ENCODE measurements around the gene TMEM221. TPM values are rescaled to one million over a fixed set of nuclear protein-coding genes. Genes with fewer than 3 reads are reported as not detected.

Gene TMEM221
- total and polyA plus RNA-seq, 9 of the 15 experiments (the other 6 are each of a cell fraction or from before 2014, with no cell fraction given) = 0.06 to 0.35 TPM; not detected in 7

DNA sequence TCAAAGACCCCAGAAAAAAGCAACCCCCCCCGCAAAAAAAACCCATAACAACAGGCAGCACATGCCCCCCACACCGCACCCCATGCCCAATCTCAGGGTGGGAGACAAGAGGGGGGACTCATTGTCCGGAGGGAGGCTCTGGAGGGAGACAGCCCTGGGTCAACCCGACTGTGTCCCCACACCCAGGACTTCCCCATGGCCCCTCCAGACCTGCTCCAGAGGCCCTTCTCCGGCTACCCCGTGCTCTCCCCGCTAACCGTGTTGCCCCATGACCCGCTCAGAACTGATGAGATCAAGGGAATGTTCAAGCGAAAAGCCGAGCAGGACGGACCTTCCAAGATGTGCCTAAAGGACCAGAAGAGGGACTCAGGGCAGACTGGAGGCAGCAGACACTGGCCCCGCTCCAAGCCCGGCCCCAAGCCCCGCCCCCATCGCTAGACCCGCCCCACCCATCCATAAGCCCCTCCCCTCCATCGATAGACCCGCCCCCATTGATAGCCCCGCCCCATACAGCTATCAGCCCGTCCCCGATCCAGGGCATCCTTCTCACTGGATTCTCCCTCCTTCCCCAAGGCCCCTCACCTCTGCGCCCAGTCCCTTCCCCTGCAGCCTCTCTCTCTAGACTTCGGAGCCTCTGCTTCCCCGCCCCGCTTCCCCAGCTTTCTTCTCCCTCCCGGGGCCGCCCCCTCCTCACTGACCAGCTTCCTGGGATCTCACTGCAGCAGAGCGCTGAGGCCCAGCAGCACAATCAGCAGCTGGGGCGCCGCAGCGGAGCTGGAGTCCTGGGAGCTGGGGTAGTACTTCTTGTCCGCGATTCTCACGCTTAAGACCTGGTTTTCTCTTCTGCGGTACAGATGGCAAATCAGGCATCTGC lies 45.2 kb downstream of the TMEM221 start:
- ChIA-PET CTCF (ENCODE audit: low intra/inter-chr PET ratio) (no interaction called here), POLR2A (interaction anchor here (0.5 to 1.0 kb wide), 4 partner anchors 16 to 924 kb away, joined by 3 read pairs; partner anchors contain the start of gene MVB12A)
- peak; percentile 62 for ATAC-seq
- Histone ChIP-seq H3K27ac (ENCODE audit: extremely low read depth, low read depth, low read length) (peak overlapping the region; percentile 69; the same call in 2 of the 3 replicates), H3K36me3 (ENCODE audit: control insufficient read depth, insufficient read depth, low read length) (peaks cover 34% of the 10 kb centered on the region; the same call in 2 of the 3 replicates), H2AFZ (ENCODE audit: low read depth, low read length) (no peak overlapping the region), H3K27me3 (ENCODE audit: control insufficient read depth in 2 of 2, insufficient read depth in 2 of 2, low read length in 2 of 2) (no peaks in the 10 kb centered on the region), H3K4me3 (peak overlapping the region; percentile 53), H3K9me1 (ENCODE audit: control insufficient read depth, insufficient read depth, low read length) (no peaks in the 10 kb centered on the region), H3K79me2 (ENCODE audit: control insufficient read depth, insufficient read depth, low read length) (peaks cover 62% of the 10 kb centered on the region), H3K9me3 (replicated peaks; ENCODE audit: control insufficient read depth, insufficient read depth, low read depth, low read length) (no peaks in the 10 kb centered on the region), H3K4me2 (ENCODE audit: insufficient read depth, low read length) (peak overlapping the region; percentile 92), H3K9ac (ENCODE audit: insufficient read depth in 1 of 2, low read depth in 2 of 2, low read length in 2 of 2) (peak overlapping the region; percentile 41 to 93; a peak in 3 of 4 replicates), H4K20me1 (replicated peaks; ENCODE audit: control insufficient read depth, insufficient read depth, low read length) (0 out of 2 replicates have a peak, but pooled peaks cover 3% of the 10 kb centered on the region), H3K4me1 (replicated peaks in 1 of 2; ENCODE audit: control insufficient read depth in 2 of 2, insufficient read depth in 2 of 2, low read length in 2 of 2) (peaks cover 21 to 44% of the 10 kb centered on the region in 2 experiments; a peak in 4 of 5 replicates)
- WGBS (ENCODE audit: insufficient coverage, low coverage, missing lambda C conversion rate) = 18% methylated on average over 16 of the region's 36 CpGs
- TSS peak; percentile 55 for BruUV-seq (replicated peaks)
- DNase-seq (ENCODE audit: extremely low read depth in 1 of 4, low spot score in 3 of 4) = peak; percentile 67 to 98 (median 97)
- TF ChIP-seq FOXJ3 (CRISPR knock-in tag; IDR thresholded peaks at IDR 0.05) (no peak), PHTF2 (CRISPR knock-in tag; IDR thresholded peaks at IDR 0.05) (peak; percentile 35; the same call in 1 of the 2 replicates), ZC3H4 (CRISPR knock-in tag; IDR thresholded peaks at IDR 0.05; ENCODE audit: borderline replicate concordance) (0 out of 2 replicates have a peak, but pooled peaks have one; percentile 21), NFIC (IDR thresholded peaks at IDR 0.05) (peak; percentile 88), GTF2E2 (tag; IDR thresholded peaks at IDR 0.05) (no peak), NR2C2 (CRISPR knock-in tag; IDR thresholded peaks at IDR 0.05) (0 out of 2 replicates have a peak, but pooled peaks have one; percentile 23), NR2C2 (tag; IDR thresholded peaks at IDR 0.05) (no peak), FOXJ2 (tag; IDR thresholded peaks at IDR 0.05) (0 out of 2 replicates have a peak, but pooled peaks have one; percentile 30), SP1 (CRISPR knock-in tag; IDR thresholded peaks at IDR 0.05) (peak; percentile 69)
- TF ChIP-seq, protein P1, sequence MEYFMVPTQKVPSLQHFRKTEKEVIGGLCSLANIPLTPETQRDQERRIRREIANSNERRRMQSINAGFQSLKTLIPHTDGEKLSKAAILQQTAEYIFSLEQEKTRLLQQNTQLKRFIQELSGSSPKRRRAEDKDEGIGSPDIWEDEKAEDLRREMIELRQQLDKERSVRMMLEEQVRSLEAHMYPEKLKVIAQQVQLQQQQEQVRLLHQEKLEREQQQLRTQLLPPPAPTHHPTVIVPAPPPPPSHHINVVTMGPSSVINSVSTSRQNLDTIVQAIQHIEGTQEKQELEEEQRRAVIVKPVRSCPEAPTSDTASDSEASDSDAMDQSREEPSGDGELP (CRISPR knock-in tag; IDR thresholded peaks at IDR 0.05; ENCODE audit: borderline replicate concordance) = peak; percentile 51; the same call in 1 of the 2 replicates
- FAIRE-seq = peak; percentile 46
- in situ Hi-C loops (cut with MboI) (no loop called here), intact Hi-C loops (cut with micrococcal nuclease) (no loop called here)

Data from K562 (cell line).